Glutamatergic neuron (in vitro differentiated cells): ENCODE measurements around the gene ATP6V0C. TPM values are rescaled to one million over a fixed set of nuclear protein-coding genes. Genes with fewer than 3 reads are reported as not detected.

Experiments used
- DNase-seq: peaks from one replicate; pipeline ENCODE4 v3.0.0; 2022
- H3K27ac Mint-ChIP-seq: one replicate; pipeline ENCODE4 v1.8.0; 2020; ENCODE audit warnings: mild to moderate bottlenecking, mixed read lengths, inconsistent platforms; ENCODE audit not compliant: unreplicated experiment
- H3K27me3 Mint-ChIP-seq: one replicate; pipeline ENCODE4 v1.8.0; 2020; ENCODE audit warnings: mild to moderate bottlenecking, moderate library complexity, mixed read lengths, inconsistent platforms; ENCODE audit not compliant: unreplicated experiment
- H3K36me3 Mint-ChIP-seq: one replicate; pipeline ENCODE4 v1.8.0; 2020; ENCODE audit warnings: mild to moderate bottlenecking, mixed read lengths, inconsistent platforms; ENCODE audit not compliant: unreplicated experiment
- H3K4me1 Mint-ChIP-seq: one replicate; pipeline ENCODE4 v1.8.0; 2020; ENCODE audit warnings: mild to moderate bottlenecking, low read depth, mixed read lengths, inconsistent platforms; ENCODE audit not compliant: unreplicated experiment
- H3K4me3 Mint-ChIP-seq: one replicate; pipeline ENCODE4 v1.8.0; 2020; ENCODE audit warnings: mild to moderate bottlenecking, mixed read lengths, inconsistent platforms; ENCODE audit not compliant: unreplicated experiment
- H3K9me3 Mint-ChIP-seq: one replicate; pipeline ENCODE4 v1.8.0; 2020; ENCODE audit warnings: mild to moderate bottlenecking, moderate library complexity, mixed read lengths, inconsistent platforms; ENCODE audit not compliant: unreplicated experiment
- CTCF ChIP-seq: fragments of 200-600 bp; sonication (generic); IDR thresholded peaks from one replicate; pipeline ENCODE4 v1.5.0; 2021; ENCODE audit not compliant: partially characterized antibody, unreplicated experiment
- total RNA-seq: library from RNA; stranded (reverse); fragmentation: NEBNext Ultra II Directional; extraction: Animal tissue kit (Norgen Biotek cat#: 25700); gene quantifications from one replicate; pipeline ENCODE4 v1.2.1, GENCODE V29; 2021; ENCODE audit not compliant: unreplicated experiment

The ATP6V0C gene
- total RNA-seq, 1 donor from 2014 or later: 274 TPM

- TF ChIP-seq CTCF: no peak
- peak; percentile 61 for DNase-seq
These were observed 7.2 kb downstream of the ATP6V0C start for GRCh38 chr16:2520784-2521531.

GRCh38 chr16:2523801-2524231, 10.1 kb downstream of the ATP6V0C start:
- DNase-seq: no peak
- H3K36me3 Mint-ChIP-seq: no peaks in the 10 kb centered on the region
- peaks cover 6% of the 10 kb centered on the region for H3K4me1 Mint-ChIP-seq
- no peak overlapping the region for H3K4me3 Mint-ChIP-seq
- no peak for TF ChIP-seq CTCF
- no peak overlapping the region for H3K27ac Mint-ChIP-seq
- H3K27me3 Mint-ChIP-seq: peaks cover 15% of the 10 kb centered on the region
- H3K9me3 Mint-ChIP-seq: peaks cover 20% of the 10 kb centered on the region

More at GRCh38 chr16:2520784-2521531, 7.2 kb downstream of the ATP6V0C start:
- peaks cover 20% of the 10 kb centered on the region for H3K27me3 Mint-ChIP-seq
- H3K9me3 Mint-ChIP-seq: peaks cover 20% of the 10 kb centered on the region
- peak overlapping the region; percentile 77 for H3K27ac Mint-ChIP-seq
- H3K4me1 Mint-ChIP-seq: peaks cover 16% of the 10 kb centered on the region
- peak overlapping the region; percentile 86 for H3K4me3 Mint-ChIP-seq
- H3K36me3 Mint-ChIP-seq: no peaks in the 10 kb centered on the region

- DNase-seq: no peak
- H3K4me3 Mint-ChIP-seq: no peak overlapping the region
- peaks cover 6% of the 10 kb centered on the region for H3K4me1 Mint-ChIP-seq
- no peaks in the 10 kb centered on the region for H3K36me3 Mint-ChIP-seq
- no peak overlapping the region for H3K27ac Mint-ChIP-seq
- H3K9me3 Mint-ChIP-seq: peaks cover 19% of the 10 kb centered on the region
- H3K27me3 Mint-ChIP-seq: peaks cover 15% of the 10 kb centered on the region
- TF ChIP-seq CTCF: no peak
These were observed 10.7 kb downstream of the ATP6V0C start for GRCh38 chr16:2524339-2524938.

GRCh38 chr16:2526135-2526534, 12.4 kb downstream of the ATP6V0C start:
- H3K4me3 Mint-ChIP-seq: no peak overlapping the region
- H3K36me3 Mint-ChIP-seq: no peaks in the 10 kb centered on the region
- no peak for DNase-seq
- peaks cover 11% of the 10 kb centered on the region for H3K9me3 Mint-ChIP-seq
- H3K27ac Mint-ChIP-seq: no peak overlapping the region
- no peak for TF ChIP-seq CTCF
- peaks cover 3% of the 10 kb centered on the region for H3K4me1 Mint-ChIP-seq
- peaks cover 8% of the 10 kb centered on the region for H3K27me3 Mint-ChIP-seq
